Calu3 (cell line): ENCODE data around the gene OTOF. TPM values are rescaled to one million over a fixed set of nuclear protein-coding genes. Genes with fewer than 3 reads are reported as not detected.

ENCODE experiments used
- BruUV-seq: library from RNA; stranded (reverse); fragments of 400-500 nt; replicated peaks from 2 replicates; lab custom pipeline; 2021; lab: Mats Ljungman, UMichigan
- CTCF ChIA-PET: fragments of 300-600 bp; sonication (Branson Sonifier 250); formaldehyde crosslinking; loops from one replicate; lab custom pipeline; 2022; ENCODE audit warnings: antibody characterized with exemption; lab: Charles Lee
- DNase-seq: peaks from one replicate; pipeline ENCODE4 v3.0.0; 2022
- H3K27ac Mint-ChIP-seq: one replicate; pipeline ENCODE4 v1.8.0; 2022; ENCODE audit warnings: mixed read lengths; ENCODE audit not compliant: unreplicated experiment
- H3K27me3 Mint-ChIP-seq: one replicate; pipeline ENCODE4 v1.8.0; 2022; ENCODE audit warnings: mixed read lengths; ENCODE audit not compliant: unreplicated experiment
- H3K36me3 Mint-ChIP-seq: one replicate; pipeline ENCODE4 v1.8.0; 2022; ENCODE audit warnings: mild to moderate bottlenecking, moderate library complexity, mixed read lengths; ENCODE audit not compliant: insufficient read depth, unreplicated experiment
- H3K4me1 Mint-ChIP-seq: one replicate; pipeline ENCODE4 v1.8.0; 2022; ENCODE audit warnings: mild to moderate bottlenecking, low read depth, mixed read lengths; ENCODE audit not compliant: unreplicated experiment
- H3K4me3 Mint-ChIP-seq: one replicate; pipeline ENCODE4 v1.8.0; 2022; ENCODE audit warnings: mild to moderate bottlenecking, low read depth, moderate library complexity, mixed read lengths; ENCODE audit not compliant: unreplicated experiment
- H3K9me3 Mint-ChIP-seq: one replicate; pipeline ENCODE4 v1.8.0; 2022; ENCODE audit warnings: low read depth, mixed read lengths; ENCODE audit not compliant: unreplicated experiment
- intact Hi-C: fragments of 100-400 bp; cut with micrococcal nuclease; formaldehyde crosslinking; loops from one replicate; pipeline ENCODE4 v1.10.0; 2022; ENCODE audit not compliant: unreplicated experiment
- total RNA-seq: library from RNA; stranded (reverse); gene quantifications from 2 replicates; pipeline ENCODE4 v1.2.3, GENCODE V29; 2022
- TF ChIP-seq, protein P1 (sequence below): fragments of 200-600 bp; IDR thresholded peaks from one replicate; pipeline ENCODE4 v1.8.0; 2022; ENCODE audit warnings: antibody characterized with exemption; ENCODE audit not compliant: unreplicated experiment

Gene OTOF
- total RNA-seq, 1 experiment from 2014 or later, result not detected

- BruUV-seq, result no TSS peak
- Mint-ChIP-seq H3K36me3 (peaks cover 5% of the 10 kb centered on the region), H3K27ac (no peak overlapping the region), H3K4me3 (no peak overlapping the region), H3K4me1 (peaks cover 10% of the 10 kb centered on the region), H3K27me3 (peaks cover 15% of the 10 kb centered on the region), H3K9me3 (no peaks in the 10 kb centered on the region)
- DNase-seq, result no peak
- TF ChIP-seq, protein P1, sequence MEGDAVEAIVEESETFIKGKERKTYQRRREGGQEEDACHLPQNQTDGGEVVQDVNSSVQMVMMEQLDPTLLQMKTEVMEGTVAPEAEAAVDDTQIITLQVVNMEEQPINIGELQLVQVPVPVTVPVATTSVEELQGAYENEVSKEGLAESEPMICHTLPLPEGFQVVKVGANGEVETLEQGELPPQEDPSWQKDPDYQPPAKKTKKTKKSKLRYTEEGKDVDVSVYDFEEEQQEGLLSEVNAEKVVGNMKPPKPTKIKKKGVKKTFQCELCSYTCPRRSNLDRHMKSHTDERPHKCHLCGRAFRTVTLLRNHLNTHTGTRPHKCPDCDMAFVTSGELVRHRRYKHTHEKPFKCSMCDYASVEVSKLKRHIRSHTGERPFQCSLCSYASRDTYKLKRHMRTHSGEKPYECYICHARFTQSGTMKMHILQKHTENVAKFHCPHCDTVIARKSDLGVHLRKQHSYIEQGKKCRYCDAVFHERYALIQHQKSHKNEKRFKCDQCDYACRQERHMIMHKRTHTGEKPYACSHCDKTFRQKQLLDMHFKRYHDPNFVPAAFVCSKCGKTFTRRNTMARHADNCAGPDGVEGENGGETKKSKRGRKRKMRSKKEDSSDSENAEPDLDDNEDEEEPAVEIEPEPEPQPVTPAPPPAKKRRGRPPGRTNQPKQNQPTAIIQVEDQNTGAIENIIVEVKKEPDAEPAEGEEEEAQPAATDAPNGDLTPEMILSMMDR, result no peak
- intact Hi-C loops, result no loop called here
- CTCF ChIA-PET, result no interaction called here
These were observed 68.1 kb downstream of the OTOF start for GRCh38 chr2:26409785-26410184.

DNA sequence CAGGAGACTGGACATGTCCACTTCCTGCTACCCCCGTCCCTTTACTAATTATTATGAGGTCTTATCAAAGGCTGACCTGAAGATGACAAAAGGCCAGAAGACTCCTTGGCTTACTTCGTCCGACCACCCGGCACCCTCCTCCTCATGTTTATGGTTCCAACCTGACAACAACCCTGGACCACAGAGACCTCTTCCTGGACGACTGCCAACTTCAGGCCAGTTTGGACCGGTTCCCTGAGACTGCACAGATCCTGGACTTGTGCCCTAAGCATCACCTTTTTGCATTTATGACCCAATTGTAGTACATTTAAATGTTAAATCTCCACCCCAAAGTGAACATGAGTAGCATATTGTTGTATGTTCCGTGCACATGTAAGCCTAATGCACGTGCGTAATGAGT lies 70.4 kb downstream of the OTOF start:
- TF ChIP-seq, protein P1, result no peak
- Mint-ChIP-seq H3K9me3 (no peaks in the 10 kb centered on the region), H3K4me3 (no peak overlapping the region), H3K4me1 (peaks cover 10% of the 10 kb centered on the region), H3K36me3 (peaks cover 5% of the 10 kb centered on the region), H3K27ac (no peak overlapping the region), H3K27me3 (peaks cover 15% of the 10 kb centered on the region)
- no TSS peak for BruUV-seq
- intact Hi-C loops, result no loop called here
- CTCF ChIA-PET, result no interaction called here
- no peak for DNase-seq

Other genes starting within 250 kb of the OTOF start
- 127 TPM in 2 replicates for gene HADHA, start 233.5 kb downstream of the OTOF start, total RNA-seq
- gene HADHB, start 233.2 kb downstream of the OTOF start, total RNA-seq, result 78.3 and 84.4 TPM in 2 replicates
- gene SELENOI, start 132.0 kb downstream of the OTOF start, total RNA-seq, result 66.6 and 75.4 TPM in 2 replicates
- gene ADGRF3, start 131.3 kb downstream of the OTOF start, total RNA-seq, result 0.24 and 0.59 TPM in 2 replicates
- not detected in 2 replicates for gene DRC1, start 76.2 kb downstream of the OTOF start, total RNA-seq
- gene CIB4, start 163.2 kb upstream of the OTOF start, total RNA-seq, result not detected in 2 replicates
- gene KCNK3, start 214.6 kb upstream of the OTOF start, total RNA-seq, result not detected in 2 replicates